Activated effector memory CD4-positive, alpha-beta T cell treated with anti-CD3 and anti-CD28 coated beads, Interleukin-2, amount 50 U/mL, for 16 hours (primary cell): ENCODE results near the gene CD101.

Experiments
- DNase-seq: peaks from one replicate; pipeline ENCODE4 v3.0.0-alpha.2; 2020

Gene CD101

GRCh38 chr1:117017062-117017461, 15.5 kb downstream of the CD101 start:
- no peak for DNase-seq

- no peak for DNase-seq
Observed at GRCh38 chr1:117017648-117018047, 16.1 kb downstream of the CD101 start.

- no peak for DNase-seq
Observed at GRCh38 chr1:117020526-117021156, 19.1 kb downstream of the CD101 start.

GRCh38 chr1:117022114-117022513, 20.6 kb downstream of the CD101 start:
- DNase-seq, result no peak

- DNase-seq, result no peak
Observed at GRCh38 chr1:117025568-117025967, 24.0 kb downstream of the CD101 start.

- DNase-seq, result no peak
Observed at GRCh38 chr1:117026361-117026760, 24.8 kb downstream of the CD101 start.

GRCh38 chr1:117029685-117030084, 28.1 kb downstream of the CD101 start:
- no peak for DNase-seq

GRCh38 chr1:117030271-117030877, 28.8 kb downstream of the CD101 start:
- DNase-seq, result no peak

GRCh38 chr1:117032266-117032665, 30.7 kb downstream of the CD101 start:
- no peak for DNase-seq

GRCh38 chr1:117032681-117033539, 31.4 kb downstream of the CD101 start:
- no peak for DNase-seq

- DNase-seq, result no peak
Observed at GRCh38 chr1:117033772-117034171, 32.2 kb downstream of the CD101 start.

GRCh38 chr1:117034791-117035290, 33.3 kb downstream of the CD101 start:
- no peak for DNase-seq

GRCh38 chr1:117036018-117036461, 34.5 kb downstream of the CD101 start:
- no peak for DNase-seq

- no peak for DNase-seq
Observed at GRCh38 chr1:117037802-117038201, 36.2 kb downstream of the CD101 start.

- no peak for DNase-seq
Observed at GRCh38 chr1:117038236-117038635, 36.7 kb downstream of the CD101 start.

- DNase-seq, result no peak
Observed at GRCh38 chr1:117044217-117044616, 42.7 kb downstream of the CD101 start.

GRCh38 chr1:117045644-117046043, 44.1 kb downstream of the CD101 start:
- DNase-seq, result no peak

GRCh38 chr1:117046781-117047180, 45.2 kb downstream of the CD101 start:
- DNase-seq, result no peak

GRCh38 chr1:117047271-117047670, 45.7 kb downstream of the CD101 start:
- no peak for DNase-seq

- DNase-seq, result no peak
Observed at GRCh38 chr1:117049857-117050256, 48.3 kb downstream of the CD101 start.

- DNase-seq, result peak; percentile 68
Observed at GRCh38 chr1:117051224-117052064, 49.9 kb downstream of the CD101 start.

GRCh38 chr1:117054068-117054467, 52.5 kb downstream of the CD101 start:
- no peak for DNase-seq

- no peak for DNase-seq
Observed at GRCh38 chr1:117058810-117059209, 57.2 kb downstream of the CD101 start.
